ENCODE data around the gene ADGRD1.

GRCh38 chr12:131102991-131103668 lies 149.4 kb downstream of the ADGRD1 start:
- TF ChIP-seq CTCF (IDR thresholded peaks at IDR 0.05; ENCODE audit: borderline replicate concordance, extremely low read depth, low read length, poor library complexity, severe bottlenecking) (no peak), EZH2 (IDR thresholded peaks at IDR 0.05; ENCODE audit: borderline replicate concordance, low read depth, low read length, severe bottlenecking) (no peak)

Measured in DND-41 (cell line).